NCI-H748 (cell line): Measurements from ENCODE around the gene IGLL1.
"Not testable (repeated sequence)": the region's sequence is repeated elsewhere in the genome, so short reads cannot be mapped to it uniquely, and the experiment has no call there.

Experiments
- DNase-seq: peaks from one replicate; lab custom pipeline; 2025; ENCODE audit not compliant: unreplicated experiment; lab: John Stamatoyannopoulos, UW

Gene IGLL1

GRCh38 chr22:23564276-23564675, 15.8 kb downstream of the IGLL1 start:
- no peak for DNase-seq

DNA sequence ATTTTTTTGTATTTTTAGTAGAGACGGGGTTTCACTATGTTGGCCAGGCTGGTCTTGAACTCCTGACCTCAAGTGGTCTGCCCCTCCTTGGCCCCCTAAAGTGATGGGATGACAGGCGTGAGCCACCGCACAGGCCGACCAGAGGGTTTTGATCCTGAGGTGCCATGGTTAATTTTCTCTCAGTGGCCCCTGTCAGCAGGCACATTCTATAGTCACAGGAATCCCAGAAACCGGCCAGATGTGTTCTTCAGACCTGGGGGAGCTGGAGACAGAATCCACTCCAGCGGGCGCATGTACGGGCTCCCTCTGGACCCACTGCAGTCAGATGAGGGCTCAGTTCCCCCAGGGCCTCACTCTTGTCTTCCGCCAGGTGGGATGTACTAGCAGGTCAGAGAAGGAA, 17.0 kb downstream of the IGLL1 start:
- no peak for DNase-seq

- DNase-seq: no peak
Observed at GRCh38 chr22:23562186-23562585, 17.9 kb downstream of the IGLL1 start.

- not testable (repeated sequence) for DNase-seq
Observed at GRCh38 chr22:23561025-23561510, 19.0 kb downstream of the IGLL1 start.

DNA sequence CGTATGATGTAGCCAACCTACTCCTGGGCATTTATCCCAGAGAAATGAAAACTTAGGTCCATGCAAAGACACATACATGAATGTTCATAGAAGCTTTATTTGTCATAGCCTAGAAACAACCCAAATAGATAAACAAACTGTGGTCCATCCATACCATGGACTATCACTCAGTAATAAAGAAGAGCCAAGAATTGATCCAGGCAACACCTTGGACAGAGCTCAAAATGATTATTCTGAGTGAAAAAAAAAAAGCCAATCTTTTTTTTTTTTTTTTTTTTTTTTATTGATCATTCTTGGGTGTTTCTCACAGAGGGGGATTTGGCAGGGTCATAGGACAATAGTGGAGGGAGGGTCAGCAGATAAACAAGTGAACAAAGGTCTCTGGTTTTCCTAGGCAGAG, 19.9 kb downstream of the IGLL1 start:
- DNase-seq: not testable (repeated sequence)

- DNase-seq: no peak
Observed at GRCh38 chr22:23557467-23557866, 22.6 kb downstream of the IGLL1 start.

DNA sequence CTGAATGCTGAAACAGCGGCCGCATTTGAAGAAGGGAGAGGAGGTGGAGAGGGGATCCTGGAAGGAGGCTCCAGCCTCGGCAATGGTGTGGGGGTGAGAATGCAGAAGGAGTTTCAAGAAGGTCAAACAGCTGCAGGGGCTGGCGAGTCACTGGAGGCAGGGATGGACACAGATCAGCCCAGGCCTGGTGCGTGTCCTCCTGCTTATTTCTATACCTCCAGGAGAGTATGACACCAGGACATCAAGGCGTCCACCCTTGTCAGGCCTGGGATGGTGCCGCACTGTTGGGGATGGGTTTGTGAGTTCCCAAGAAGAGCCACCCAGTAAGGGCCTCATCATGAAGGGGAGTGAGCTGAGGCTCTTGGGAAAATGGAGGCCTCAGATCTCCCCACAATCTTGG, 23.1 kb downstream of the IGLL1 start:
- DNase-seq: no peak

GRCh38 chr22:23556026-23556620, 24.0 kb downstream of the IGLL1 start:
- no peak for DNase-seq

DNA sequence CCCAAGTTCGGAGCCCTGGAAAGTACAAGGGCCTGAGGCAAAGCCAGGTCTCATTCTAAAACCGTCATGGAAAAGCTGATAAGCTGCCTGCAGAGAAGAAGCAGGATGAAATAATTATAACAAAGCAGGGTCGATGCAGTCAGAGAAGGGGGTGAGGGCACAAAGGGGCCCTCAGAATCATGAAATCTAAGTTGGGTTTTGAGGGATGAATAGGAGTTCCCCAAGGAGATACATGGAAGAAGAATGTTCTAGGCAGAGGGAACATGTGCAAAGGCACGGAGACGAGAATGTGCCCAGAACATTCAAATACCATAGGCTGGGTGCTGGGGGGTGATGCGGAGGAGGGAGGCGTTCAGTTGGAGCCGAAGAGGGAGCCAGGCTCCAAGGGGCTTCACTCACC, 25.0 kb downstream of the IGLL1 start:
- no peak for DNase-seq

GRCh38 chr22:23553924-23554870, 25.9 kb downstream of the IGLL1 start:
- no peak for DNase-seq

DNA sequence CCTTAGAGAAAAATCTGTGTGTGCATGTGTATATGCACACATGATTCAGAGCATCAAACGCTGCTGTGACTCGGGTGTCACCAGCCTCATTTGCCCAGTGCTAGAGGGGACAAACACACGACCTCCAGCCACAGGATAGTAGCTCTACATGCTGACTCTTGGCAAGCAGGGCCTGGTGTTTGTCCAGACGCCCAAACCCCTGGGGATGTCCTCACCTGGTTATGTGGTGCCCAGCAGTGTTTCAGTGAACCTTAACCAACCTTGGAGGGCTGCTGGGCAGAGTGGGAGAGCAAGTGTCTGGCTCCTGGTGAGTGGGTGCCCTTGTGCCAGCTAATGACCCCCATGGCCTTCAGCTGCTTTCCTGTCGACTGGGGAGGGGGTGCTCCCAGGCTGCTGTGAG, 26.7 kb downstream of the IGLL1 start:
- no peak for DNase-seq

DNA sequence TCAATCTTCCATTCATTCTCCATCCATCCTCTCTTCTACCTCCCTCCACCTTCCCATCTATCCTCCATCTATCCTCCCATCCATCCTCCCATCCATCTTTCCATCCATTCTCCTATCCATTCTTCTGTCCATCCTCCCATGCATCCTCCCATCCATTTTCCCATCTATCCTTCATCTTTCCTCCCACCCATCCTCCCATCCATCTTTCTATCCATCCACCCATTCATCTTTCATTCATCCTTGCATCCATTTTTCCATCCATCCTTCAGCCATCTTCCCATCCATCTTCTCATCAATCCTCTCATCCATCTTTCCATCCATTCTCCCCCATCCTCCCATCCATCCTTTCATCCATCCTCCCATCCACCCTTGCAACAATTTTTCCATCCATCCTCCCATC, 27.5 kb downstream of the IGLL1 start:
- DNase-seq: no peak

DNA sequence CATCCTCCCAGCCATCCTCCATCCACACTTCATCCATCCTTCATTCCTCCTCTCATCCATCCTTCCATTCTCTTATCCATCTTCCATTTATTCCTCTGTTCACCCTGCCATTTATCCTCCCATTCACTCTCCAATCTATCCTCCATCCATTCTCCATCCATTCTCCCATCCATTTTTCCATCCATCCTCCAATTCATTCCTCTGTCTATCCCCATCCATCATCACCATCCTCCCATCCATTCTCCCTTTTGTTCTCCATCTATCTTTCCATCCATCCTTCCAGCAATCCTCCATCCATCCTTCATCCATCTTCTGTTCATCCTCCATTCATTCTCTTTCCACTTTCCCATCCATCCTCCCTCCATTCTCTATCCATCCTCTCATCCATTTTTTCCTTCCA, 28.7 kb downstream of the IGLL1 start:
- DNase-seq: no peak

GRCh38 chr22:23550049-23550650, 29.9 kb downstream of the IGLL1 start:
- no peak for DNase-seq

DNA sequence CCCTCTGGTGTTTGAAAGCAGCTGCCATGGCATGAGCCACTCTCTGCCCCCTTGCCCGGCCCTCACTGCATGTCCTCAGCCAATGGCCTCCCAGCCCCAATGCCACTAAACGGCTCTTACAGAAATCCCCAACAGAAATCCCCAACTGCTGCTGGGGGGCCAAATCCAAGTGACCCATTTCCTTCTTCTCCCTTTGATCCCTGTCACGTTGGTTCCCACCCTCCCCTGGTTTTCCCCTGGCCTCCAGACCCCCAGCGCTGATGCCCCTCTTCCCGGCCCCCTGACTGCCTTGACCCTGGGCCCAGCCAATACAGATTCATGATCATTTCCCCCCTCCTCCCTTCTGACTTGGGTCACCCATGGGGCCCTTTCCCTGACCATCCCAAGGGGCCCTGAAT, 30.9 kb downstream of the IGLL1 start:
- no peak for DNase-seq

DNA sequence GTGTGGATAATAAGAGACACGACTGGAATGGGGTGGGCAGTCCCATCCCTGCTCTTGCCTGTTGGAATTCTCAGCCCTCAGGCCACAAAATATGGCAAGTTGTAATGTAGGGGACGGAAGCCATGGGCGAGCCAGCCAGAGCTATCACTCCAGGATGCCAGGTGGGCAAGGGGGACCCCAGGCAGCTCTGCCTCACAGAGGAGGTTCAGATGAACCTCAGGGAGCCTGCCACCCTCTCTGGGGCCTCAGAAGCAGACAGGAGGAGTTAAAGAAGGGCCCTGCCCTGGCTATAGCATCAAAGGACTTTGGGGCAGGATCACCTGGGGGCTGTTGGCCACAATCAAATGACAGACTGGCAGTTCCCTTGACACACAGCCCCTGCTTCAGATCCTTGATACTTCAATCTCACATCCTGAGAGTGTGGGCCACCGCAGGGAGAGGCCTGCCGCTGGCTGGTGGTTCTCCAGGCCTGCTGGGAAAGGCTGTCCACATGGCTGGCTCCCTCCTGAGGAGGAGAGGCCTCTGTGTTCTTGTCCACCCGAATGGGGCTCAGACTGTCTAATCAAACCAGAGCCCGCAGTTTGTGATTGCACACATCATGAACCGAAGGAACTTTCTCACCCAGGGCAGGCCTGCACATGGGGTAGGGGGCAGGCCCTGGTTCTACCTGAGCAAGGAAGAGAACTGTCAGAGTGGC, 31.4 kb downstream of the IGLL1 start:
- no peak for DNase-seq

DNA sequence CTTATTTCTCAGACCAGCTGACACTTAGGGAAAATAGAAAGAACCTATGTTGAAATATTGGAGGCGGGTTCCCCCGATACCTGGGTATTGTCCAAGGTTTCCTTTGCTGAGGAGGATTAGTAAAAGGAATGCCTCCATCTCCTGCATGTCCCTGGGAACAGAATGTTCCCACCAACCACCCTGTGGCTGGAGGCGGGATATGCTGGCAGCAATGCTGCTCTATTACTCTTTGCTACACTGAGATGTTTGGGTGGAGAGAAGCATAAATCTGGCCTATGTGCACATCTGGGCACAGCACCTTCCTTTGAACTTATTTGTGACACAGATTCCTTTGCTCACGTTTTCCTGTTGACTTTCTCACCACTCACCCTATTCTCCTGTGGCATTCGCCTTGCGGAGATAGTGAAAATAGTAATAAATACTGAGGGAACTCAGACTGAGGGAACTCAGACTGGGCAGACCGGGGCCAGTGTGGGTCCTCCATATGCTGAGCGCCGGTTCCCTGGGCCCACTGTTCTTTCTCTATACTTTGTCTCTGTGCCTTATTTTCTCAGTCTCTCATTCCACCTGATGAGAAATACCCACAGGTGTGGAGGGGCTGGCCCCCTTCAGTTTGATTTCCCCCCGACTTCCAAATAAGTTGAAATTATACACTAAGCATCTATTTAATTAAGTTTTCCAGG, 32.1 kb downstream of the IGLL1 start:
- DNase-seq: no peak

- DNase-seq: not testable (repeated sequence)
Observed at GRCh38 chr22:23547382-23547781, 32.7 kb downstream of the IGLL1 start.

- DNase-seq: no peak
Observed at GRCh38 chr22:23544852-23545251, 35.2 kb downstream of the IGLL1 start.

GRCh38 chr22:23543506-23544000, 36.5 kb downstream of the IGLL1 start:
- DNase-seq: not testable (repeated sequence)

- no peak for DNase-seq
Observed at GRCh38 chr22:23542933-23543332, 37.2 kb downstream of the IGLL1 start.
